RPMI8226 (cell line): ENCODE results near the gene TNS4.
"Not testable (repeated sequence)": the region's sequence is repeated elsewhere in the genome, so short reads cannot be mapped to it uniquely, and the experiment has no call there.

Experiments used
- DNase-seq: peaks from one replicate; pipeline ENCODE4 v3.0.0-alpha.2; 2015

The TNS4 gene

GRCh38 chr17:40501499-40501911 lies at the start of gene TNS4:
Gene TNS4 (minus strand): TSS chr17:40501623. CDS start chr17:40496425, 5,198 bp downstream.
- DNase-seq: peak; percentile 31

- DNase-seq: no peak
Measured at GRCh38 chr17:40550608-40551007, 49.2 kb upstream of the TNS4 start.

- DNase-seq: no peak
Measured at GRCh38 chr17:40548982-40549685, 47.7 kb upstream of the TNS4 start.

GRCh38 chr17:40548491-40548981 lies 47.1 kb upstream of the TNS4 start:
- DNase-seq: no peak

GRCh38 chr17:40547785-40548478 lies 46.5 kb upstream of the TNS4 start:
- no peak for DNase-seq

GRCh38 chr17:40547079-40547784 lies 45.8 kb upstream of the TNS4 start:
- peak; percentile 73 for DNase-seq

- not testable (repeated sequence) for DNase-seq
Measured at GRCh38 chr17:40546497-40546896, 45.1 kb upstream of the TNS4 start.

- no peak for DNase-seq
Measured at GRCh38 chr17:40545660-40546059, 44.2 kb upstream of the TNS4 start.

GRCh38 chr17:40542558-40543411 lies 41.4 kb upstream of the TNS4 start:
- peak; percentile 26 for DNase-seq

- DNase-seq: no peak
Measured at GRCh38 chr17:40541873-40542557, 40.6 kb upstream of the TNS4 start.

- DNase-seq: no peak
Measured at GRCh38 chr17:40541060-40541872, 39.8 kb upstream of the TNS4 start.

- DNase-seq: no peak
Measured at GRCh38 chr17:40540448-40540847, 39.0 kb upstream of the TNS4 start.

- DNase-seq: no peak
Measured at GRCh38 chr17:40539711-40540411, 38.4 kb upstream of the TNS4 start.

GRCh38 chr17:40538936-40539705 lies 37.7 kb upstream of the TNS4 start:
- no peak for DNase-seq

- DNase-seq: no peak
Measured at GRCh38 chr17:40538019-40538935, 36.9 kb upstream of the TNS4 start.

GRCh38 chr17:40536295-40537171 lies 35.1 kb upstream of the TNS4 start:
- no peak for DNase-seq

- DNase-seq: no peak
Measured at GRCh38 chr17:40535924-40536294, 34.5 kb upstream of the TNS4 start.

GRCh38 chr17:40535438-40535837 lies 34.0 kb upstream of the TNS4 start:
- no peak for DNase-seq
